ENCODE measurements around the gene PDE9A. TPM values are rescaled to one million over a fixed set of nuclear protein-coding genes. Genes with fewer than 3 reads are reported as not detected.

PDE9A gene
- total RNA-seq, 2 donors from 2014 or later: 45.9 to 62.4 TPM

DNA sequence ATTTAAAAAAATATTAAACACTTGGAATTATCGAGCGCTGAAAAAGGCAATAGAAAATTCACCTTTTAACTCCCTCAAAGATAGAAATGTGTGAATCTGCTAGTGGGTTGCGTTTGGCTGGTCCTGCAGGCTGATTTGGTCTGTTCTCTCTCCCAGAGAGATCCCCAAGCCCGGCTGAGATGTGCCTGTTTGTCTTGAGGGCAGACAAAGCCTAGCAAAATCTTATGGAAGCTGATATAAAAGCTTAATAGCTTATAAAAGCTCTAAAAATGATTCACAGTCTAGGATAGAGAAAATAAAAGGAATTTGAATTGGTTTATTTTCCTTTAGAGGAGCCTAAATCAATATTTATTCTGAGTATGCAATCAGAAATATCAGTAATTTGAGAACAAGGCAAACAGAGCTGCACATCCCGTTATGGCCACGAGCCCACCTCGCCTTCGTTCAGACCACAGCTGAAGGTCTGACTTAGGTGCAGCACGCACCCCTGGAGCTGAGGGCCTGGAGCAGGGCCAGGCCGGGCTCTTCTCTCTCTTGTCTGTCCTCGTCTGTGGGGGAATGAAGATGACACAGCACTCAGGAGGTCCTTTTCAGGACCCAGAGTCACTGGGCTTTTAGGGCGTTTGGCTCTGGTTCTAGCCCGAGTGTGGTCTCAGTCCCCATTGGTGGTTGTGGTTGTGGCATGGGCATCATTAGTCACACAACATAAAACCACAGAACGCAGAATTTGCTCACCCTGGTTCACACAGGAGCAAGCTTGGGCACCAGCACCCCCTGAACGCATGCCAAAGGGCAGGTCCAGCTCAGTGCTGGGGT lies 18.6 kb downstream of the PDE9A start:
- no peak overlapping the region for H3K9ac ChIP-seq (ENCODE audit: extremely low read depth, low read length, poor library complexity, severe bottlenecking)
- no peak overlapping the region for H3K4me3 ChIP-seq (ENCODE audit: low read length)
- H3K4me1 ChIP-seq (ENCODE audit: control insufficient read depth, insufficient read depth, low read length): peaks cover 23% of the 10 kb centered on the region
- TF ChIP-seq, protein P1, sequence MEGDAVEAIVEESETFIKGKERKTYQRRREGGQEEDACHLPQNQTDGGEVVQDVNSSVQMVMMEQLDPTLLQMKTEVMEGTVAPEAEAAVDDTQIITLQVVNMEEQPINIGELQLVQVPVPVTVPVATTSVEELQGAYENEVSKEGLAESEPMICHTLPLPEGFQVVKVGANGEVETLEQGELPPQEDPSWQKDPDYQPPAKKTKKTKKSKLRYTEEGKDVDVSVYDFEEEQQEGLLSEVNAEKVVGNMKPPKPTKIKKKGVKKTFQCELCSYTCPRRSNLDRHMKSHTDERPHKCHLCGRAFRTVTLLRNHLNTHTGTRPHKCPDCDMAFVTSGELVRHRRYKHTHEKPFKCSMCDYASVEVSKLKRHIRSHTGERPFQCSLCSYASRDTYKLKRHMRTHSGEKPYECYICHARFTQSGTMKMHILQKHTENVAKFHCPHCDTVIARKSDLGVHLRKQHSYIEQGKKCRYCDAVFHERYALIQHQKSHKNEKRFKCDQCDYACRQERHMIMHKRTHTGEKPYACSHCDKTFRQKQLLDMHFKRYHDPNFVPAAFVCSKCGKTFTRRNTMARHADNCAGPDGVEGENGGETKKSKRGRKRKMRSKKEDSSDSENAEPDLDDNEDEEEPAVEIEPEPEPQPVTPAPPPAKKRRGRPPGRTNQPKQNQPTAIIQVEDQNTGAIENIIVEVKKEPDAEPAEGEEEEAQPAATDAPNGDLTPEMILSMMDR (conservative IDR thresholded peaks at IDR 0.05): no peak
- no peak for DNase-seq
- WGBS, 2 experiments (ENCODE audit: insufficient coverage in 1 of 2, insufficient read length in 1 of 2): 93 to 94% methylated on average over 10 to 15 of the region's 15 CpGs
- H3K36me3 ChIP-seq (ENCODE audit: control insufficient read depth, insufficient read depth, low read length): peaks cover 20% of the 10 kb centered on the region
- no peaks in the 10 kb centered on the region for H3K27me3 Mint-ChIP-seq (ENCODE audit: insufficient read depth)
- H3K9me3 Mint-ChIP-seq: peaks cover 2% of the 10 kb centered on the region
- H3K27ac ChIP-seq (ENCODE audit: low read depth, low read length): peak overlapping the region; percentile 6
- no peaks in the 10 kb centered on the region for H3K27me3 ChIP-seq (ENCODE audit: control insufficient read depth, insufficient read depth, low read length, poor library complexity, severe bottlenecking)
- peaks cover 45% of the 10 kb centered on the region for H3K4me1 Mint-ChIP-seq
- H3K36me3 Mint-ChIP-seq (ENCODE audit: low read depth): peaks cover 22% of the 10 kb centered on the region
- no peak overlapping the region for H3K4me3 Mint-ChIP-seq
- H3K9me3 ChIP-seq (ENCODE audit: control insufficient read depth, low read length): no peaks in the 10 kb centered on the region
- no peak overlapping the region for H3K27ac Mint-ChIP-seq

DNA sequence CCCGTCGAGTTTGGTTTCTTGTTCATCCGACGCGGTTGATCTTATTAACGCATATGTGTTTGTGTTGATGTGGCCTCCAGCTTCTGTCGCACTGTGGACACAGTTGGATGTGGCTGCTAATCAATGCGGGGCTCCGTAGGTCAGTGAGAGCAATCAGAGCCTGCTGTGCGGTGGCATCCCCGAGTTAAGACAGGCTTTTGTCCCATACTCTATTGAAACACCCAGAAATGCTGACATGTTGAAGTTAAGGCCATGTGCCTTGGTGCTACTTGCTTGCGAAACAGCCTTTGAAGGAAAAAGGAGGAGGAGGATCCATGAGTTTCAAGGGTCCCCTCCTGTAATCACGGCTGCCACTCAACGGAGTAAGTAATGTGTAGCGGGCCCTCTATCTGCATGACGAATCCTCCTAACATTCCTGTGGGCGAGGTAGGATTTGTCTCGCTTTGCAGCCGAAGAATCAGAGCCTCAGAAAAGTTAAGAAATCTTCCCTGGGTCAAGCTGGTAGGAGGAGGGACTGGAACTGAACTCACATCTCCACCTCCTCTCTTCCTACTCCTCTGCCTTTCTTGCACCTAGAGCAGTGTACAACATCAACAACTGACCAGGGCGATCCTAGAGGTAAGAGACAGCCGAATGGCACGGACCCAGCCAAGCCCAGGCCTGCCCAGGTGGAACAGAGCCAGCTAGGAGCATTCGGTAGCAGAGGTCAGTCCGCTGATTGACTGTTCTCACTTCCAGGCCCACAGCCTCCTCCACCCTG lies 19.5 kb downstream of the PDE9A start:
- Histone ChIP-seq H3K36me3 (ENCODE audit: control insufficient read depth, insufficient read depth, low read length) (peaks cover 18% of the 10 kb centered on the region), H3K9ac (ENCODE audit: extremely low read depth, low read length, poor library complexity, severe bottlenecking) (no peak overlapping the region), H3K4me1 (ENCODE audit: control insufficient read depth, insufficient read depth, low read length) (peaks cover 16% of the 10 kb centered on the region), H3K27ac (ENCODE audit: low read depth, low read length) (peak overlapping the region; percentile 6), H3K4me3 (ENCODE audit: low read length) (no peak overlapping the region), H3K27me3 (ENCODE audit: control insufficient read depth, insufficient read depth, low read length, poor library complexity, severe bottlenecking) (no peaks in the 10 kb centered on the region), H3K9me3 (ENCODE audit: control insufficient read depth, low read length) (no peaks in the 10 kb centered on the region)
- Mint-ChIP-seq H3K4me1 (peaks cover 36% of the 10 kb centered on the region), H3K4me3 (no peak overlapping the region), H3K27me3 (ENCODE audit: insufficient read depth) (no peaks in the 10 kb centered on the region), H3K27ac (no peak overlapping the region), H3K36me3 (ENCODE audit: low read depth) (peaks cover 18% of the 10 kb centered on the region), H3K9me3 (peaks cover 2% of the 10 kb centered on the region)
- 73 to 84% methylated on average over 16 to 24 of the region's 24 CpGs for WGBS, 2 experiments (ENCODE audit: insufficient coverage in 1 of 2, insufficient read length in 1 of 2)
- TF ChIP-seq, protein P1 (conservative IDR thresholded peaks at IDR 0.05): no peak
- DNase-seq: no peak

DNA sequence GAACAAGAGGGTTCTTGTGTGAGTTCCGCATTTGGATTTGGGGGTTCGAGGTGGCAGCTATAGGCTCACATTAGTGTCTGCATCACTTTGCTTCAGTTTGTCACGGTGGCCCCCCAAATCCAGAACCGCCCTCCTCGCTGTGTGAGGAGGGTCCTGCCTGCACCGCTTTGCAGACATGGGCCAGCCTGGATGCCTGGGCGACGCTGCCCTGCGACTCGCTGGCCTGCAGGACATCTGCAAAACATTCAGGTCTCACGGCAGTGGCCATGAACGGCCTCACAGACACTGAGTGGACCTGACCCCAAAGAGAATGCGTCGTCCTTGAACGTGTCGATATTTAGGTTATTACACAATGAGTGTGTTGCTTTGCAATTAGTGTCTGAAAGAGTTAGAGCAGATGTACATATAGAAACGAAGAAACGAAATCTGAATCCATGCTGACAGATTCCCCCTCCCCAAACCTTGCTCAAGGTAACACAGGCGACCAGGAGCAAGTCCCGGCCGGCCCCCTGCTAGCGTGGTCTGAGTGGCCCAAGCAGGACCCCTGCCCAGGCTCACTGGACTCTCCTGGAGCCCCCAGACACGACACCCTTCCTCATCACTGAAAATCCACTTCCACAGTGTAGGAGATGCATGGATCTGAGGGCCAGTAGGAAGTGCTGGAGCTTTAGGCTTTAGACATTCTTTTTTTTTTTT lies 20.4 kb downstream of the PDE9A start:
- no peaks in the 10 kb centered on the region for H3K27me3 ChIP-seq (ENCODE audit: control insufficient read depth, insufficient read depth, low read length, poor library complexity, severe bottlenecking)
- peaks cover 12% of the 10 kb centered on the region for H3K4me1 ChIP-seq (ENCODE audit: control insufficient read depth, insufficient read depth, low read length)
- TF ChIP-seq, protein P1 (conservative IDR thresholded peaks at IDR 0.05): no peak
- Mint-ChIP-seq H3K27ac (no peak overlapping the region), H3K27me3 (ENCODE audit: insufficient read depth) (no peaks in the 10 kb centered on the region), H3K9me3 (peaks cover 2% of the 10 kb centered on the region), H3K4me1 (peaks cover 30% of the 10 kb centered on the region), H3K36me3 (ENCODE audit: low read depth) (peaks cover 19% of the 10 kb centered on the region), H3K4me3 (no peak overlapping the region)
- DNase-seq: no peak
- no peak overlapping the region for H3K4me3 ChIP-seq (ENCODE audit: low read length)
- no peak overlapping the region for H3K9ac ChIP-seq (ENCODE audit: extremely low read depth, low read length, poor library complexity, severe bottlenecking)
- peaks cover 14% of the 10 kb centered on the region for H3K36me3 ChIP-seq (ENCODE audit: control insufficient read depth, insufficient read depth, low read length)
- 85 to 88% methylated on average over 18 to 23 of the region's 23 CpGs for WGBS, 2 experiments (ENCODE audit: insufficient coverage in 1 of 2, insufficient read length in 1 of 2)
- no peaks in the 10 kb centered on the region for H3K9me3 ChIP-seq (ENCODE audit: control insufficient read depth, low read length)
- H3K27ac ChIP-seq (ENCODE audit: low read depth, low read length): no peak overlapping the region
